HTR-8/SVneo (cell line): ENCODE measurements around the gene COLGALT1.

Source experiments
- DNase-seq: peaks from one replicate; pipeline ENCODE4 v3.0.0; 2011; ENCODE audit warnings: low spot score, mixed read lengths; ENCODE audit not compliant: insufficient read length
- FAIRE-seq: peaks from 2 replicates; lab custom pipeline; 2011; peaks lifted over from hg19 to GRCh38; lab: Jason Lieb, UNC

COLGALT1 gene

DNA sequence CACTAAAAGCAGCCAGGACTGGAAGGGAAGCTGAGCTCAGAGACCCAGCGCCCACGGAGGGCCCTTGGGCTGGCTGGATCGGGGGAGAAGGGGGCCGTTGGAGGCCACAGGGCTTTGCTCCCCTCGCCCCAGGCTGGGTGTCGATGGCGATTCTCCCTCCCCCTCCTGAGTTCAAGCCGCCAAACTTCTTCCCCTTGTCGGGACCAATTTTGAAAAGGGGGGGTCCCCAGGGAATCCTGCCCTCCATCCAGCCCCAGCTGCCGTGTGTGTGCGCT lies 61.2 kb downstream of the COLGALT1 start:
- DNase-seq: no peak
- no peak for FAIRE-seq

DNA sequence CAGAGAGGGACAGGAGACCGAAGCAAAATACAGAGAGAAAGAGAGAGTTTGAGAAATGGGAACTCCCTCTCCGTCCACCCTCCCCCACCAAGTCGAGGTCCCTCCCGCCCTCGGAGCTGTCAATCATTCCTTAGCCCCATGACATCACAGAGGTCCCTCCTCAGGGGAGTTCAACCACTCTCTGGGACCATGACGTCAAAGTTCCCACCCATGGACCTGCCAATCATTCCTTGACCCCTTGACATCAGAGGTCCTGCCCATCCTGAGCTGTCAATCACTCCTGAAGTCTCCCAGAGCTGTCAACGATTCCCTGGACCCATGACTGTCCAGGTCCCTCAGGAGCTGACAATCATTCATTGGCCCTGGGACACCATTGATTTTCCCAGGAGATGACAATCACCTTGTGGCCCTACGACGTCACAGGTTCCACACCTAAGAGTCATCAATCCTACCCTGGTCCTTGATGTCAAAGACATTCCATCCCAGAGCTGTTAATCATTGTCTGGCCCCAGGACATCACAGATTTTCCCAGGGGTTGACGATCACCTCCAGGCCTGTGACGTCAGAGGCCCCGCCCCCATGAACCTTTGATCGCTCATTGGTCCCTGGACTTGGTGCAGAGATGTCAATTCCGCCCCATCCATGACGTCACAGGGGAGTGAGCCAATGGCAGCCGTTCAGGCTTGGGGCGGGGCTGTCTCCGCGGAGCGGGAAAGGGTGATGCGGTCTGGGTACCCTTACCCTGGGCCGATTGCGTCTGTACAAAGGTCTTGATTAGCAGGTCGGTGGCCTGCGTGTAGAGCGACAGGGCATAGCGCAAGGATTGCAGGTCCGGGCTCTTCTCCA lies 61.7 kb downstream of the COLGALT1 start:
- no peak for FAIRE-seq

DNA sequence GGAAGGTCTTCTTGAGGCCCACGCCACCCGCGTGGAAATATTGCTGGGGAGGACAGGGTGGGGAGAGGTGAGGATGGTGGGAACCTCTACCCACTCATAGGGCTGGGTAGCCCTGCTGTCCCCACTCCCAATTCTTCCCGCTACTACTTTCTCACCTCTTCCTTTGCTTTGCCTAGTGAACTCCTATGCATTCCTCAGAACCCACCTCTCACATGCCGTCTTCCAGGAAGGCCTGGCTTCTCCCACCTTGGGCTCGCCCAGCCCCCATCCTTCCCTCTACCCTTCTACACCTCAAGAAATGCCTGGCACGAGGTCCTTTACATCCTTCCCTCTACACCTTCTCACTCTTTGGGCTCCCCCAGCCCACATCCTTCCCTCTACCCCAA lies 62.4 kb downstream of the COLGALT1 start:
- DNase-seq (no peak), FAIRE-seq (no peak)

More for the DNA sequence above, 61.7 kb downstream of the COLGALT1 start:
- DNase-seq: no peak

DNA sequence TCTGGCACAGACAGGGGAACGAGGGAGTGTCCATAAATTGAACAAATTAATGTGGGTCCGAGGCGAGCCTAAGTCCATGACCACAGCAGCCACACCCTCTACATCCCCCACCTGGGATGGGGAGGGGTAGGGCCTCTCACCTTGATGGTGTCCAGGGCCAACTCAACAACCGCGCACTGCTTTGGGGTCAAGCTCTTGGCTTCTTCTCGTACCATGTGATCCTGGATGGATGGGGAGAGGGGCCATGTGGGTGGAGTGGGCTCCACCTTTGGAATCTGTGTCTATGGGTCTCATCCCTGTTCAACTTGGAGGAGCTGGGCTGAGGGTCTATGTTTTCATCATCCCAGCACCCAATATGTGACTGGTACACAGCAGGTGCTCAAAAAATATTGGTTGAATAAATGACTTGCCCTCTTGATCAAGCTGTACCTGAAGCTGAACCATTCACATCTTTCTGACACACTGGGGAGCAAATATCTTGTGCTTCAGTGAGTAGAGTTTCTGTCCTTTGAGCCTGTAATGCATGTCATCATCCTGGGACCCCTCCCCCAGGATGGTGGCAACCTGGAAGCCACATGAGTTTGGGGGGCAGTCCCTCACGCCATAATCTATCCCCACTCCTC lies 62.9 kb downstream of the COLGALT1 start:
- DNase-seq: no peak
- no peak for FAIRE-seq

GRCh38 chr19:17618936-17619335 lies 63.5 kb downstream of the COLGALT1 start:
- FAIRE-seq (no peak), DNase-seq (no peak)

GRCh38 chr19:17620696-17621095 lies 65.2 kb downstream of the COLGALT1 start:
- DNase-seq: no peak
- FAIRE-seq: no peak

DNA sequence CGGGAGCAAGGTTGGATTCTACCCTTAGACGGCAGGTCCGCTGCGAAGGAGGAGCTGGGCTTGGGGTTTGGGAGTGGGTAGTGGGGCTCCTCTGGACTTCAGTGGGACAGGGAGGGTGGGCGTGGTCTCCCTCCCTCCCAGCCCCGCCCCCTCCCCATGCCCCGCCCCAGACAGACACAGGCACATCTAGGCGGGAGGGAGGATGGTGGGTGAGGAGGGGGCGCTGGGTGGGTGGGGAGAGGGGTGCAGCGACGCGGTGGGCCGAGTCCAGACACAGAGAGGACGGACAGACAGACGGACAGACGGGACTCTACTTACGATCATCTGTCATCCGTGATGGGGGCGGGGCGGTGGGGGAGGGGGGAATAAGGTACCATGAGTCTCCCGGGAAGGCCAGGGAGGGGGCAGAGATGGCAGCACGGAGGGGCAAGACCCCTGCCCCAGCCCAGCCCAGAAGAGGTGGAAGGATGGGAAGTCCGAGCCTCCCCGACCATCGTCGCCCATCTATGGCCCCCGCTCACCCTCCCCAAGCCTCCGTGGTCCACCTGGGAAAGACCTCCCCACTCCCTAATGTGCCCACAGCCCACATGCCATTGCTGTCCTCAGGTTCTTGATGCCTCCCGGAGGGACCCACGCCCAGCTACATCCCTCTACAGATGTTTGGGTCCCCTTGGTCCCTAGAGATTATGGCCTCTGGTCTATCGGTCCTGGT lies 67.9 kb downstream of the COLGALT1 start:
- FAIRE-seq (no peak), DNase-seq (no peak)

GRCh38 chr19:17624314-17624991 lies 69.0 kb downstream of the COLGALT1 start:
- DNase-seq (no peak), FAIRE-seq (no peak)

GRCh38 chr19:17625043-17625442 lies 69.6 kb downstream of the COLGALT1 start:
- DNase-seq (no peak), FAIRE-seq (no peak)

- DNase-seq: no peak
- FAIRE-seq: no peak
These were observed 70.5 kb downstream of the COLGALT1 start for GRCh38 chr19:17625980-17626379.

DNA sequence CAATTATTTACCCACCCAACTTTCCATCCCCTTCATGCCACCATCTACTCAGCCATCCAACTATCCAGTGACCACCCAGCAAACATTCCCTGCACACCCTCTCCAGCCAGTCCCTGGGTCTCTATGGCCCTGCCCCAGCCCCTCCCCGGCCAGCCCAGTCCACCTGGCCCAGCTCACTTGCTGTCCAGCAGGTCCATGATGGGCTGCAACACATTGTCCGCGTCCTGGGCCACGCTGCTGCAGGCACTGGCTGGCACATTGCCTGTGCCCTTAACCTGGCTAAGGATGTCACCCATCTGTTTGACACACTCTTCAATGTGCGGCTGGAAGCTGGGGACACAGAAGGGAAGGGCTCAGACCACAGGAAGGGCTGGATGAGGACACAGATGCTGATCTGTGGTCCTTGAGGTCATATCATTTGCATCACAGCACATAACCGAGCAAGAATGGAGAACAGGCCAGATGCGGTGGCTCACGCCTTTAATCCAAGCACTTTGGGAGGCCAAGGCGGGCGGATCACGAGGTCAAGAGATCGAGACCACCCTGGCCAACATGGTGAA lies 71.1 kb downstream of the COLGALT1 start:
- peak; percentile 31 for FAIRE-seq
- DNase-seq: no peak

GRCh38 chr19:17627161-17627560 lies 71.7 kb downstream of the COLGALT1 start:
- DNase-seq: no peak
- no peak for FAIRE-seq

DNA sequence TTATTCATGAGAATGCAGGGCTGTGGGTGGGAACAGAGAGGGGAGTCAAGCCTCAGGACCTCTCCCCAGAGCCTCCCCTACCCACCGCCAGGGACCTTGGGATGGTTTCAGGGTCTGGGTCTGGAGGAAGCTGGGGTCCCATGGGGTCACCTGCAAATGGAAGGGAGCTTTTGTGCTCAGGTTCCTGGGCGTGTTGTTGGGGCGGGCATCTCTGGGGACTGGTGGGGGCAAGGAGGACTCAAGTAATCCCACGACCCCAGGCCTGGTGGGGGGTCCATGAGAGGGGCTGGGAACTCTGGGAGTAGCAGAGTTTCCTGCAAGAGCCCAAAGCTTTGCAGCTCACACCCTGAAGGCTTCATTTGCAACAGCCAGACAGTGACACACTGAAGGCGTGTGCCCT lies 72.5 kb downstream of the COLGALT1 start:
- DNase-seq (no peak), FAIRE-seq (no peak)

- DNase-seq: no peak
- peak; percentile 42 for FAIRE-seq
These were observed 74.3 kb downstream of the COLGALT1 start for GRCh38 chr19:17629760-17630159.

GRCh38 chr19:17632577-17632976 lies 77.1 kb downstream of the COLGALT1 start:
- DNase-seq (no peak), FAIRE-seq (no peak)
